GM12878 (cell line): ENCODE measurements around the gene RANBP17. TPM values are rescaled to one million over a fixed set of nuclear protein-coding genes. Genes with fewer than 3 reads are reported as not detected.

Experiments used
- ATAC-seq: fragments of 200-7000 bp; cut with Tn5 transposase; 3 replicates; pipeline ENCODE4 v1.9.1; 2020; ENCODE audit warnings: mild to moderate bottlenecking, moderate library complexity
- BruUV-seq: library from RNA; stranded (reverse); fragments of 400-500 nt; replicated peaks from 2 replicates; lab custom pipeline; 2021; lab: Mats Ljungman, UMichigan
- CTCF ChIA-PET: fragments of 300-600 bp; sonication (Branson Sonifier 250); formaldehyde crosslinking; extraction: SDS; loops from one replicate; lab custom pipeline; 2021; ENCODE audit warnings: inconsistent platforms; lab: Yijun Ruan, JAX
- POLR2A ChIA-PET: fragments of 350-600 bp; formaldehyde crosslinking; extraction: SDS; loops from one replicate; lab custom pipeline; 2021; ENCODE audit warnings: inconsistent platforms; lab: Charles Lee
- RAD21 ChIA-PET: fragments of 300-600 bp; sonication (Branson Sonifier 250); formaldehyde crosslinking; loops from one replicate; lab custom pipeline; 2023; ENCODE audit warnings: antibody characterized with exemption; ENCODE audit not compliant: unreplicated experiment; lab: Charles Lee
- SMC1A ChIA-PET: fragments of 300-600 bp; sonication (Branson Sonifier 250); formaldehyde crosslinking; loops from one replicate; lab custom pipeline; 2023; ENCODE audit not compliant: unreplicated experiment, uncharacterized antibody; lab: Charles Lee
- DNase-seq: peaks from one replicate; pipeline ENCODE4 v3.0.0-alpha.2; 2011; ENCODE audit warnings: low read depth, low spot score
- FAIRE-seq: peaks from 3 replicates; lab custom pipeline; 2011; peaks lifted over from hg19 to GRCh38; lab: Jason Lieb, UNC
- H2AFZ ChIP-seq: 2 replicates; pipeline ENCODE4 v1.6.0; 2011; ENCODE audit warnings: low read depth, low read length, control low read depth; ENCODE audit not compliant: control insufficient read depth
- H3K27ac ChIP-seq: 2 replicates; pipeline ENCODE4 v1.5.1; 2011; ENCODE audit warnings: control low read depth; ENCODE audit not compliant: control insufficient read depth, insufficient read depth
- H3K27me3 ChIP-seq, 2 experiments: replicated peaks in 1 of 2; 2 replicates each; pipeline versions ENCODE4 v1.6.0 to v1.6.1; 2011; ENCODE audit warnings: low read length in 1 of 2; ENCODE audit not compliant: control insufficient read depth in 2 of 2, insufficient read depth in 2 of 2
- H3K36me3 ChIP-seq, 2 experiments: 2 replicates each; pipeline ENCODE4 v1.5.1; 2011; ENCODE audit warnings: low read length in 1 of 2; ENCODE audit not compliant: control insufficient read depth in 2 of 2, insufficient read depth in 2 of 2
- H3K4me1 ChIP-seq: 2 replicates; pipeline ENCODE4 v1.6.1; 2011; ENCODE audit warnings: mild to moderate bottlenecking, low read length, moderate library complexity, mixed read lengths; ENCODE audit not compliant: control insufficient read depth, insufficient read depth
- H3K4me2 ChIP-seq: 2 replicates; pipeline ENCODE4 v1.6.0; 2011; ENCODE audit warnings: control low read depth; ENCODE audit not compliant: control insufficient read depth, insufficient read depth
- H3K4me3 ChIP-seq: fragments of 200-600 bp; sonication (generic); 2 replicates; pipeline ENCODE4 v1.5.1; 2016
- H3K79me2 ChIP-seq: 2 replicates; pipeline ENCODE4 v1.6.0; 2011; ENCODE audit warnings: low read length; ENCODE audit not compliant: control insufficient read depth, insufficient read depth
- H3K9ac ChIP-seq: 2 replicates; pipeline ENCODE4 v1.8.0; 2011; ENCODE audit warnings: low read length, control low read depth, mixed read lengths; ENCODE audit not compliant: control insufficient read depth, insufficient read depth
- H3K9me3 ChIP-seq: replicated peaks from 3 replicates; pipeline ENCODE4 v1.5.1; 2011; ENCODE audit warnings: mild to moderate bottlenecking, low read length; ENCODE audit not compliant: control insufficient read depth, insufficient read depth
- H4K20me1 ChIP-seq: 2 replicates; pipeline ENCODE4 v1.6.0; 2011; ENCODE audit not compliant: control insufficient read depth, insufficient read depth
- GATAD2B ChIP-seq: fragments of 450-650 bp; conservative IDR thresholded peaks from 2 replicates; pipeline ENCODE4 v1.6.1; 2017; ENCODE audit warnings: low read depth, mild to moderate bottlenecking, moderate library complexity
- SP1 ChIP-seq: IDR thresholded peaks from one replicate; pipeline ENCODE4 v1.6.1; 2011; ENCODE audit warnings: low read depth, low read length
- ZNF384 ChIP-seq: IDR thresholded peaks from 2 replicates; pipeline ENCODE4 v1.6.1; 2012; ENCODE audit warnings: low read depth, mild to moderate bottlenecking, low read length, improper control_type of control experiment, borderline replicate concordance
- ZNF622 ChIP-seq: fragments of 450-650 bp; IDR thresholded peaks from 2 replicates; pipeline ENCODE4 v1.6.1; 2017; ENCODE audit warnings: mild to moderate bottlenecking, inconsistent platforms
- WGBS: methylation state at CpG from one replicate; pipeline ENCODE4 v1.1.6; 2016; ENCODE audit warnings: low lambda C conversion rate; ENCODE audit not compliant: insufficient replicate concordance, insufficient coverage; ENCODE audit errors: missing lambda C conversion rate; 5-methylcytosine and 5-hydroxymethylcytosine counted together
- in situ Hi-C: fragments of 300-500 bp; cut with MboI; formaldehyde crosslinking; loops from 9 replicates; pipeline ENCODE4 v1.14.3; 2018; ENCODE audit warnings: mixed read lengths
- intact Hi-C: fragments of 100-400 bp; cut with micrococcal nuclease; formaldehyde crosslinking; loops from one replicate; pipeline ENCODE4 v1.14.2; 2022; ENCODE audit not compliant: unreplicated experiment
- polyA plus RNA-seq, 11 experiments: library from polyadenylated mRNA; depleted of rRNA in 4 of 11; unstranded in 6 of 11; stranded (reverse) in 5 of 11; fragments of >200 nt; fragmentation: Nextera tagmentation in 4 of 11; fragmentation: Illumina TruSeq in 1 of 11; extraction: Ambion mirVana in 4 of 11; extraction: Trizol in 1 of 11; gene quantifications; 1 replicate in 1 of 11; 2 replicates in 10 of 11; pipeline versions ENCODE4 v1.2.1 to v1.2.3, GENCODE V29; 2011 to 2016; ENCODE audit warnings: inconsistent platforms in 2 of 11, missing spikeins in 2 of 11, low read depth in 1 of 11
- total RNA-seq, 4 experiments: library from RNA; depleted of rRNA in 3 of 4; stranded (reverse); fragments of >200 nt in 3 of 4; fragmentation: Illumina TruSeq in 1 of 4; extraction: Trizol in 1 of 4; gene quantifications; 2 replicates each; pipeline versions ENCODE4 v1.2.1 to v1.2.3, GENCODE V29; 2013 to 2021
- TF ChIP-seq, protein P1 (sequence below): fragments of 150-350 bp; IDR thresholded peaks from 2 replicates; pipeline ENCODE4 v1.6.1; 2014; ENCODE audit warnings: mild to moderate bottlenecking, low read depth, low read length
- TF ChIP-seq, protein P2 (sequence below): fragments of 450-650 bp; formaldehyde crosslinking; IDR thresholded peaks from 2 replicates; pipeline ENCODE4 v1.5.0; 2022; ENCODE audit warnings: mild to moderate bottlenecking, missing genetic modification characterization

RANBP17 gene
- total and polyA plus RNA-seq, 10 of the 15 experiments (the other 5 are each of a cell fraction or from before 2014, with no cell fraction given) = 0.10 TPM; not detected in 9

DNA sequence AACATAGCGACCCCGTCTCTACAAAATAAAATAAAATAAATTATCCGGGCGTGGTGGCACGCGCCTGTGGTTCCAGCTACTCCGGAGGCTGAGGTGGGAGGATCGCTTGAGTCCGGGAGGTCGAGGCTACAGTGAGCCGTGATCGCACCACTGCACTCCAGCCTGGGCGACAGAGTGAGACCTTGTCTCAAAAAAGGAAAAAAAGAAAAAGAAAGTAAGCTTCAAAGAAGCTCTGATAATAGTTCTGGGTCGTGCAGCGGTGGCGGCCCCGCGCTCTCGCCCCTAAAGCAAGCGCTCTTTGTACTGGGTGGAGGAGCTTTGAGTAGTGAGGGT lies 454.1 kb downstream of the RANBP17 start:
- H3K9me3 ChIP-seq = no peaks in the 10 kb centered on the region; the same call in 2 of the 3 replicates
- no peak overlapping the region for H3K4me3 ChIP-seq
- FAIRE-seq (no peak), ATAC-seq (no peak), DNase-seq (no peak)
- H3K79me2 ChIP-seq = no peaks in the 10 kb centered on the region
- SMC1A ChIA-PET = no interaction called here
- H4K20me1 ChIP-seq = no peaks in the 10 kb centered on the region
- 54% methylated on average over 20 of the region's 20 CpGs for WGBS
- no TSS peak for BruUV-seq
- no peak overlapping the region for H3K27ac ChIP-seq
- H2AFZ ChIP-seq = no peak overlapping the region
- no peak overlapping the region for H3K4me2 ChIP-seq
- H3K36me3 ChIP-seq = no peaks in the 10 kb centered on the region
- peaks cover 3 to 20% of the 10 kb centered on the region in 2 experiments for H3K27me3 ChIP-seq
- in situ Hi-C loops = no loop called here
- CTCF ChIA-PET = no interaction called here
- POLR2A ChIA-PET = no interaction called here
- RAD21 ChIA-PET = no interaction called here
- TF ChIP-seq, protein P1, sequence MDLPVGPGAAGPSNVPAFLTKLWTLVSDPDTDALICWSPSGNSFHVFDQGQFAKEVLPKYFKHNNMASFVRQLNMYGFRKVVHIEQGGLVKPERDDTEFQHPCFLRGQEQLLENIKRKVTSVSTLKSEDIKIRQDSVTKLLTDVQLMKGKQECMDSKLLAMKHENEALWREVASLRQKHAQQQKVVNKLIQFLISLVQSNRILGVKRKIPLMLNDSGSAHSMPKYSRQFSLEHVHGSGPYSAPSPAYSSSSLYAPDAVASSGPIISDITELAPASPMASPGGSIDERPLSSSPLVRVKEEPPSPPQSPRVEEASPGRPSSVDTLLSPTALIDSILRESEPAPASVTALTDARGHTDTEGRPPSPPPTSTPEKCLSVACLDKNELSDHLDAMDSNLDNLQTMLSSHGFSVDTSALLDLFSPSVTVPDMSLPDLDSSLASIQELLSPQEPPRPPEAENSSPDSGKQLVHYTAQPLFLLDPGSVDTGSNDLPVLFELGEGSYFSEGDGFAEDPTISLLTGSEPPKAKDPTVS = no peak
- TF ChIP-seq ZNF384 (no peak), GATAD2B (no peak), ZNF622 (no peak), SP1 (no peak)
- TF ChIP-seq, protein P2, sequence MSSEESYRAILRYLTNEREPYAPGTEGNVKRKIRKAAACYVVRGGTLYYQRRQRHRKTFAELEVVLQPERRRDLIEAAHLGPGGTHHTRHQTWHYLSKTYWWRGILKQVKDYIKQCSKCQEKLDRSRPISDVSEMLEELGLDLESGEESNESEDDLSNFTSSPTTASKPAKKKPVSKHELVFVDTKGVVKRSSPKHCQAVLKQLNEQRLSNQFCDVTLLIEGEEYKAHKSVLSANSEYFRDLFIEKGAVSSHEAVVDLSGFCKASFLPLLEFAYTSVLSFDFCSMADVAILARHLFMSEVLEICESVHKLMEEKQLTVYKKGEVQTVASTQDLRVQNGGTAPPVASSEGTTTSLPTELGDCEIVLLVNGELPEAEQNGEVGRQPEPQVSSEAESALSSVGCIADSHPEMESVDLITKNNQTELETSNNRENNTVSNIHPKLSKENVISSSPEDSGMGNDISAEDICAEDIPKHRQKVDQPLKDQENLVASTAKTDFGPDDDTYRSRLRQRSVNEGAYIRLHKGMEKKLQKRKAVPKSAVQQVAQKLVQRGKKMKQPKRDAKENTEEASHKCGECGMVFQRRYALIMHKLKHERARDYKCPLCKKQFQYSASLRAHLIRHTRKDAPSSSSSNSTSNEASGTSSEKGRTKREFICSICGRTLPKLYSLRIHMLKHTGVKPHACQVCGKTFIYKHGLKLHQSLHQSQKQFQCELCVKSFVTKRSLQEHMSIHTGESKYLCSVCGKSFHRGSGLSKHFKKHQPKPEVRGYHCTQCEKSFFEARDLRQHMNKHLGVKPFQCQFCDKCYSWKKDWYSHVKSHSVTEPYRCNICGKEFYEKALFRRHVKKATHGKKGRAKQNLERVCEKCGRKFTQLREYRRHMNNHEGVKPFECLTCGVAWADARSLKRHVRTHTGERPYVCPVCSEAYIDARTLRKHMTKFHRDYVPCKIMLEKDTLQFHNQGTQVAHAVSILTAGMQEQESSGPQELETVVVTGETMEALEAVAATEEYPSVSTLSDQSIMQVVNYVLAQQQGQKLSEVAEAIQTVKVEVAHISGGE (CRISPR knock-in tag) = no peak
- intact Hi-C loops = no loop called here
- H3K9ac ChIP-seq = no peak overlapping the region
- no peaks in the 10 kb centered on the region for H3K4me1 ChIP-seq
